IPS-20b (cell line): Measurements from ENCODE around the gene FLRT1.
A peak's percentile ranks its signal among the peaks of the same experiment; 100 is the strongest.
"Not testable (repeated sequence)": the region's sequence is repeated elsewhere in the genome, so short reads cannot be mapped to it uniquely, and the experiment has no call there.

Source experiments
- H3K27ac ChIP-seq: one replicate; pipeline ENCODE4 v1.5.1; 2013; ENCODE audit warnings: low read length
- H3K27me3 ChIP-seq: 2 replicates; pipeline ENCODE4 v1.6.1; 2013; ENCODE audit warnings: mild to moderate bottlenecking, low read length, inconsistent platforms; ENCODE audit not compliant: insufficient read depth
- H3K36me3 ChIP-seq: 2 replicates; pipeline ENCODE4 v1.6.1; 2013; ENCODE audit warnings: low read depth, mild to moderate bottlenecking, inconsistent platforms, low read length, moderate library complexity; ENCODE audit not compliant: insufficient read depth
- H3K4me1 ChIP-seq: 2 replicates; pipeline ENCODE4 v1.6.1; 2013; ENCODE audit warnings: mild to moderate bottlenecking, control low read depth, inconsistent platforms, low read length, moderate library complexity; ENCODE audit not compliant: insufficient read depth
- H3K4me3 ChIP-seq: 2 replicates; pipeline ENCODE4 v1.5.1; 2013; ENCODE audit warnings: mild to moderate bottlenecking, low read length, inconsistent platforms
- H3K9ac ChIP-seq: 2 replicates; pipeline ENCODE4 v1.6.1; 2013; ENCODE audit warnings: low read depth, mild to moderate bottlenecking, inconsistent platforms, low read length, moderate library complexity
- H3K9me3 ChIP-seq: 2 replicates; pipeline ENCODE4 v1.6.1; 2013; ENCODE audit warnings: mild to moderate bottlenecking, low read depth, low read length, inconsistent platforms; ENCODE audit not compliant: insufficient read depth

Gene FLRT1

GRCh38 chr11:64042301-64042700, 6.6 kb downstream of the FLRT1 start:
- Histone ChIP-seq H3K4me3 (no peak overlapping the region), H3K9me3 (no peaks in the 10 kb centered on the region), H3K9ac (no peak overlapping the region), H3K36me3 (no peaks in the 10 kb centered on the region), H3K27ac (no peak overlapping the region), H3K27me3 (peaks cover 100% of the 10 kb centered on the region), H3K4me1 (no peaks in the 10 kb centered on the region)

GRCh38 chr11:64043545-64043944, 7.8 kb downstream of the FLRT1 start:
- Histone ChIP-seq H3K4me3 (no peak overlapping the region), H3K9me3 (no peaks in the 10 kb centered on the region), H3K4me1 (no peaks in the 10 kb centered on the region), H3K27ac (no peak overlapping the region), H3K27me3 (peaks cover 97% of the 10 kb centered on the region), H3K9ac (no peak overlapping the region), H3K36me3 (no peaks in the 10 kb centered on the region)

- H3K27me3 ChIP-seq: peaks cover 97% of the 10 kb centered on the region
- H3K27ac ChIP-seq: no peak overlapping the region
- H3K9ac ChIP-seq: no peak overlapping the region
- H3K36me3 ChIP-seq: no peaks in the 10 kb centered on the region
- no peak overlapping the region for H3K4me3 ChIP-seq
- H3K9me3 ChIP-seq: no peaks in the 10 kb centered on the region
- no peaks in the 10 kb centered on the region for H3K4me1 ChIP-seq
These were observed 9.1 kb downstream of the FLRT1 start for GRCh38 chr11:64044730-64045393.

GRCh38 chr11:64045700-64046099, 10.0 kb downstream of the FLRT1 start:
- no peak overlapping the region for H3K27ac ChIP-seq

GRCh38 chr11:64047373-64047772, 11.6 kb downstream of the FLRT1 start:
- not testable (repeated sequence) for H3K9ac ChIP-seq, H3K4me1 ChIP-seq, H3K27ac ChIP-seq

More at GRCh38 chr11:64045700-64046099, 10.0 kb downstream of the FLRT1 start:
- H3K9me3 ChIP-seq: no peaks in the 10 kb centered on the region
- H3K27me3 ChIP-seq: peaks cover 97% of the 10 kb centered on the region
- H3K4me1 ChIP-seq: no peaks in the 10 kb centered on the region
- H3K4me3 ChIP-seq: no peak overlapping the region
- H3K9ac ChIP-seq: no peak overlapping the region
- H3K36me3 ChIP-seq: no peaks in the 10 kb centered on the region

GRCh38 chr11:64048042-64048854, 12.5 kb downstream of the FLRT1 start:
- no peaks in the 10 kb centered on the region for H3K9me3 ChIP-seq
- no peak overlapping the region for H3K4me3 ChIP-seq
- H3K27ac ChIP-seq: no peak overlapping the region
- H3K9ac ChIP-seq: no peak overlapping the region
- peaks cover 4% of the 10 kb centered on the region; the same call in 1 of the 2 replicates for H3K4me1 ChIP-seq
- no peaks in the 10 kb centered on the region for H3K36me3 ChIP-seq
- H3K27me3 ChIP-seq: peaks cover 94% of the 10 kb centered on the region

More at GRCh38 chr11:64047373-64047772, 11.6 kb downstream of the FLRT1 start:
- peaks cover 97% of the 10 kb centered on the region for H3K27me3 ChIP-seq
- not testable (repeated sequence) for H3K4me3 ChIP-seq, H3K9me3 ChIP-seq, H3K36me3 ChIP-seq

- peaks cover 12% of the 10 kb centered on the region for H3K4me1 ChIP-seq
- no peaks in the 10 kb centered on the region for H3K36me3 ChIP-seq
- H3K9me3 ChIP-seq: no peaks in the 10 kb centered on the region
- no peak overlapping the region for H3K9ac ChIP-seq
- no peak overlapping the region for H3K4me3 ChIP-seq
- peaks cover 94% of the 10 kb centered on the region for H3K27me3 ChIP-seq
- H3K27ac ChIP-seq: no peak overlapping the region
These were observed 13.8 kb downstream of the FLRT1 start for GRCh38 chr11:64049509-64049908.

- H3K27me3 ChIP-seq: peaks cover 94% of the 10 kb centered on the region
- H3K9ac ChIP-seq: no peak overlapping the region
- peaks cover 12% of the 10 kb centered on the region for H3K4me1 ChIP-seq
- H3K9me3 ChIP-seq: no peaks in the 10 kb centered on the region
- H3K4me3 ChIP-seq: no peak overlapping the region
- H3K36me3 ChIP-seq: no peaks in the 10 kb centered on the region
- no peak overlapping the region for H3K27ac ChIP-seq
These were observed 15.6 kb downstream of the FLRT1 start for GRCh38 chr11:64051297-64051696.

GRCh38 chr11:64052436-64052835, 16.7 kb downstream of the FLRT1 start:
- no peak overlapping the region for H3K27ac ChIP-seq
- peaks cover 12% of the 10 kb centered on the region for H3K4me1 ChIP-seq
- no peak overlapping the region for H3K4me3 ChIP-seq
- H3K36me3 ChIP-seq: no peaks in the 10 kb centered on the region
- H3K9ac ChIP-seq: no peak overlapping the region
- peaks cover 94% of the 10 kb centered on the region for H3K27me3 ChIP-seq
- H3K9me3 ChIP-seq: no peaks in the 10 kb centered on the region

GRCh38 chr11:64052938-64053622, 17.3 kb downstream of the FLRT1 start:
- H3K36me3 ChIP-seq: no peaks in the 10 kb centered on the region
- H3K27ac ChIP-seq: no peak overlapping the region
- no peak overlapping the region for H3K9ac ChIP-seq
- H3K27me3 ChIP-seq: peaks cover 98% of the 10 kb centered on the region
- H3K9me3 ChIP-seq: no peaks in the 10 kb centered on the region
- peaks cover 12% of the 10 kb centered on the region for H3K4me1 ChIP-seq
- H3K4me3 ChIP-seq: no peak overlapping the region

- Histone ChIP-seq H3K4me1 (peaks cover 12% of the 10 kb centered on the region), H3K4me3 (peak overlapping the region; percentile 32; the same call in 1 of the 2 replicates), H3K9me3 (no peaks in the 10 kb centered on the region), H3K27me3 (peaks cover 98% of the 10 kb centered on the region), H3K27ac (no peak overlapping the region), H3K9ac (no peak overlapping the region), H3K36me3 (no peaks in the 10 kb centered on the region)
These were observed 18.0 kb downstream of the FLRT1 start for GRCh38 chr11:64053699-64054098.
